Stimulated activated CD4-positive, alpha-beta T cell treated with anti-CD3 and anti-CD28 coated beads, Interleukin-12 subunit alpha, Interleukin-12 subunit beta, amount 100 ng/mL, for 4 hours (primary cell): ENCODE results near the gene CYP27A1.

Experiments
- DNase-seq: peaks from one replicate; pipeline ENCODE4 v3.0.0-alpha.2; 2020

The CYP27A1 gene

DNA sequence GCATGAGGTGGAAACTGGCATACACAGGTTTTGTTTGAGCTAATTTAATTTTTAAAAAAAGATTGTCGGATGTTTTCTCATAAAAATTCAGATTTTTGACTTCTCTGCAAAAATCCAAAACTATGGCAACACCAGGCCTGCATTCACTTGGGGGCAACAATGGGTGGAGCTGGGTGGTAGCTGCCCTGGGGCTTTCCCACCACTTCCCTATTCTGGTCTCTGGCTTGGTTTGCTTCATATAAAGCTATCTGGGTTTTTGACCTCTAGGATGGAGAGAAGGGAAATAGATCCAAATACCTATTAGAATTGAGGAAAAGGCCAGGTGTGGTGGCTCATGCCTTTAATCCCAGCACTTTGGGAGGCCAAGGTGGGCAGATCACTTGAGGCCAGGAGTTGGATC is 5.5 kb upstream of the CYP27A1 start:
- no peak for DNase-seq

DNA sequence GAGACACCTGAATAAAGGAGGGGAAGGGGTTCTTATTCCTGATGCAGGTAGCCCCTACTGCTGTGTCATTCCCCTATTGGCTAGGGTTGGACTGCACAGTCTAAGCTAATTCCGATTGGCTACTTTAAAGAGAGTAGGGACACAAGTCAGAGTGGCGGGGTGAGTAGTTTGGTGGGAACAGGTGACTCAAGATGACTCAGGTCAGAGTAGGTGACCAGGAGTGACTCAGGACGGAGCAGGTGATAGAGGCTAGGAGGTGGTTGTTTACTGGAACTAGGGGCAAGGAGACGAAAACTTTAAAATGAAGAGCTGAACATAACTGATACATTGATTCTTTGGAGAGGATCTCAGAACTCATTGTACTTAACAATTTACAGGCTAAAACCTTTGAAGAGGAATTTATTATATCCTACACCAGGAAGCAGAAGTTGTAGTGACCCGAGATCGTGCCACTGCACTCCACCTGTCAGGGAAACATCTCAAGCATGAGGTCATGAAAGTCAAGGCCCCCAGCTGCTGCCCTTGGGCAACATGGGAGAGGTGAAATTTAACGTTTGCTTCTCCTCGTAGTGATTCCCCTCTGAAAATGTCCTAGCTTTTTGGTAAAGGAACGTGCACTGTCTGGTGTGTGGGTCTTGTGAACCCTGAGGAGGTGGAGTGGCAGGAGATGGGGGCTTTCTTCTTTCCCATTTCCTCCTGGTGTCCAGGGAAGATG is 4.5 kb upstream of the CYP27A1 start:
- no peak for DNase-seq

DNA sequence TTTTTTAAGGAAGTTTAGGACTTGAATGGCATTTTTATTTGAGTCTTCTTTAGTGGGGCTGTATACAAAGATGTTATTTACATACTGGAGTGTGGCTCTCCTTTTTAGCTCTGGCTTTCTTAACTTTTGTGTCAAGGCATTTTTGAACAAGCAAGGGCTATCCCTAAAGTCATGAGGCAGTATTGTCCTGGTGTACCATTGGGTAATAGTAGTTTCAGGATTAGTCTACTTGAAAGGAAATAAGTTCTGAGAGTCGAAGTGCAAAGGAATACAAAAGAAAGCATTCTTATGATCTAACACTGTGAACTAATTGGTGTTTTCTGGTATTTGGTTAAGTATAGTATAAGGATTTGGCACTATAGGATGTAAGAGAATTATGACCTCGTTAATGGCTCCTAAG is 1.9 kb upstream of the CYP27A1 start:
- no peak for DNase-seq

DNA sequence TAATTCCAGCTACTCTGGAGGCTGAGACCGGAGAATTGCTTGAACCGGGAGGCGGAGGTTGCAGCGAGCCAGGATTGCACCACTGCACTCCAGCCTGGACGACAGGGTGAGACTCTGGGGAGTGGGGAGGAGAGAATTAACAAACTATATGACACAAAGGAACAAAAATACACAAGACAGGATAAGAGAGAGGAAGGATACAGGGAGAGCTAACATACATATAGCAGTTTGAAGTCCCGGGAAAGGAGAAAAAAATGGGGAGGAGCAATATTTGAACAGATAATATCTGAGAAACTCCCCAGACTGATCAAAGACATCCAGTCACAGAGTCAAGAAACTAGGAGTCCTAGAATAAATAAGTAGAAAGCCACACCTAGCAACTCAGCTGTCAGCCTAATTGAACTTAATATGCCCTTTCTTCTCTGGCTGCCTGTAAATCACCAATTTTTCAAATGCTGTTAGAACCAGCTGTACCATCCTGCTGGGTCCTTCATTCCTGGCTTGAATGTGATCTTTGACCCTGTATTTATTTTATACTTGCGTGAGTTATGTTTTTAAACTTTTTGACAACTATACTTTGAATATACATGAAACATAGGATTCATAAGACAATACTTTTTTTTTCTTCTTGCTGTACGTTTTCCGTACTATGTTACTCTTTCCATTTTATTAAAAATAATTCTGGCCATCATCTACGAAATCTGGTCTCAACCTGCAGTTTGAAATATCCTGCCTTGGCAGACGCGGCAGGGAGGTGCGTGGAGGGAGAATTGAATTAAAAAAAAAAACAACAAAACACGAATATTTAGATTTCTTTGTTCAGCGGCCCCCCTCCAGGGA is 876 bp upstream of the CYP27A1 start:
- DNase-seq, result no peak

DNA sequence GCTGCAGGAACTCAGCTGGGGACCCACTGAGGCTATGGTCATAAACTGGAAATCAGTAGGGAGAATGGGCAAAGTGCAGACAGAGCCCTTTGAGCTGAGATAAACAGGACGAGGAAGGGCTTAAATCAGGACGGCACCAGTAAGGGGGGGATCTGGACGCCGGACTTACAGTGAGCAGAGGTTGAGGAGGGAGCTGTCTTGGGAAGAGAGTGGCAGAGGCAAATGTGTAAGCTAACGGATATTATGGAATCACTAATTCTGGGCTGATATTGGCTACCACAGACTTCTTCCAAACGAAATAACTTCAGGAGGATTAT is 539 bp downstream of the CYP27A1 start:
- DNase-seq, result no peak

DNA sequence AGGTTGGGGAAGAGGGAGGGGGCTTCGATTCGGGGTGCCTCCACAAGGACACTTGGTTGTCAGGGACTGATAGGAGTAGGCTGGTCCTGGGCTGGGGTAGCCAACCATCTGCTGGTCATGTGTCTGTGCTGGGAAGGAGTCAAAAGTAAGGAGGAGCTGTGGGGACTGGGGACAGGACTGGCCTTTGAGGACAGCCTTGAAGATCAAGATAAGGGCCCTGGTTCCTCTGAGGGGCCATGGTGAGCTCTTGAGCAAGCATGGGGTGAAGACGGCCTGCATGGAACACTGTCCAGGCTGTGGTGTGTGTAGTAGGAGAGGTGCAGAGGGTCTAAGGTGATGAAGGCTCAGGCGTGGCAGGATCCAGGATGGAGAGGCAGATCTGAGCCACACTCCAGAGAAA is 1.7 kb downstream of the CYP27A1 start:
- DNase-seq, result no peak

DNA sequence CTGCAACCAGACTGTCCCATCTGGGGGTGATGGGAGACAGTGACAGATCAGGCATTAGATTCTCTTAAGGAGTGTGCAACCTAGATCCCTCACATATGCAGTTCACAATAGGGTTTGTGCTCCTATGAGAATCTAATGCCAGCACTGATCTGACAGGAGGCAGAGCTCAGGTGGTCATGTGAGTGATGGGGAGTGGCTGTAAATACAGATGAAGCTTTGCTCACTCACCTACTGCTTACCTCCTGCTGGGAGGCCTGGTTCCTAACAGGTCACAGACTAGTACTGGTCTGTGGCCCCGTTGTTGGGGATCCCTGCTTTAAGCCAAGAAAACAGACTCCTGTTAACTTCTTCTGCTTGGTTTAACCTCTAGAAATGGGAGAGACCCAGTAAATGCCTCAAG is 3.2 kb downstream of the CYP27A1 start:
- DNase-seq, result no peak

DNA sequence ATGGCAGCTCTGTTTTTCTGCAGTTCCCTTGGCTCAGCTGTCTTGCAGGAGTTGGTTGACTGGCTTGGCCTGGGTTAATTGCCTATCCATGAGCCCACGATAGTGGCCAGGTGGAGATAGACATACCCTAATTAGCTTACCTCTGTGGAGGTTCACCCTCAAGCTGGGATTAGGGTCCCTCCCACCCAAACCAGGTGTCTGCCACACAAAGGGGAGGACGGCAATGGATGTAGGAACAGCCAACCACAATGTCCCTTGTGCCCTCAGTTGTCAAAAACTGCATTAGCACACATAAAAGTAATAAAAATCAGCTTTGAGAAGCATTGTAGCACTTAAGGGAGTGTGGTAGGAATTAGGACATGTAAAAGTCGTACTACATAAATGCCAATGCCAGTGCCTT is 4.2 kb downstream of the CYP27A1 start:
- DNase-seq, result no peak

DNA sequence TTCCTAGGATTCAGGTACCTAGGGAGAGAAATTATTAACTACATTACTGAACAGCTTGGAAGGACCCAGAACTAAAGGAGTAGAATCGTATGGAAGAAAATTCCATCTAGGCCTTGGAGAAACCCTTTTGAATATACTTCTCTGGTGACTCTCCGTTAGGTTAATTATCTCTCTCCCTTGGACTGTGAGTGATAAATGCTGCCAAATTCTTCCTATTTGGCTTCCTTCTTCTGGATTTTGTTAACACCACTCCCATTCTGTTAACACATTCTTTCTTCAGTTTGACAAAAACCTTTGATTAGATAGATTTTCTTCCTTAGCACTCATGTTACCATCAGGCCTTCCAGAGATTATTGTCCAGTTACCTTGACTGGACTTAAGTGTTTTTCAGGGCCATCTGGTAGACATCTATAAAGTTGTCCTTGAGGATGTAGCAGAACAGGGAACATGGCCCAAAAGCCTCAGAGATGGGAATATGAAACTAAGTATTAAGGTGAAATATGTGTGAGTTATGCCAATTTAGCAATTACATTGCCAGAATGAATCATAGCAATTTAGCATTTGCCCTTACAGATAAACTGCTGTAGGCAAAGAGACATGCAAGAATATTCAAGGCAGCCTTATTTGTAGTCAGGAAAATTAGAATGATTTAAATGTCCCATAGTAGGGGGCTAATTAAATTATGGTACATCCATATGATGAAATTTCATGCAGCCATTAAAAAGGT is 6.7 kb downstream of the CYP27A1 start:
- DNase-seq, result no peak

DNA sequence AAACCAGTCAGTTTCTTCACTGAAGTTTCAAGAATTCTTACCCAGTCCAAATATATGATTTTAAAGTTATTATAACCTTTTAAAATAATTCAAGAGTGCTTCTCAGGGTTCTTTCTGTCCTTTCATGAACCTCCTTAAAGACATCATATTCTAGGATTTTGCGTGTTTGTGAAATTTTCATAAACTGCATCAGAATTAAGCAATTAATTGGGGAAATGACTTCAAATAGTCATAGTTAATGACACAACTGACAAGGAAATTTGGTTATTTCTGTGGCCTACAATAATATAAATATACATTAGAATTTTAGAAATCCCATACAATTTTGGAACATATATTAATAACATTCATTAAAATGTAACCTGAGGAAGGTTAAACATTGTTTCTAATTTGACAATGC is 10.5 kb downstream of the CYP27A1 start:
- DNase-seq, result no peak

DNA sequence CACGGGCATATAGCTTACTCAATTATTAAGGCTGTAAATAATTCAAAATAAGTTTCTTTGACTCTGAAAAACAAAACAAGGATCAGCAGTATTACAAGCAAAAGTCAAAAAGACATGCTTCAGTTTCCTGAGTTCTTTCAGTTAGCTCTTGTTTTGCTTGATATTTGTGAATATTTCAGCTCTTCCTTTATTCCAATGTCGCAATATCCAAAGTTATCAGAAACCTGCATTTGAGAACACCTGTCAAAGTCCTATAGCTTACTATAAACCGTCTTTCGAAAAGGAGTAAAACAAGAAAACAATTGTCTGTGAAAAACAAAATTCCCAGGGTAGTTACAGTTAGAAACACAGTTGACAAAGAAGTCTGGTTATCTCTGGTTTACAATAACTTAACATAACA is 14.7 kb downstream of the CYP27A1 start:
- no peak for DNase-seq

DNA sequence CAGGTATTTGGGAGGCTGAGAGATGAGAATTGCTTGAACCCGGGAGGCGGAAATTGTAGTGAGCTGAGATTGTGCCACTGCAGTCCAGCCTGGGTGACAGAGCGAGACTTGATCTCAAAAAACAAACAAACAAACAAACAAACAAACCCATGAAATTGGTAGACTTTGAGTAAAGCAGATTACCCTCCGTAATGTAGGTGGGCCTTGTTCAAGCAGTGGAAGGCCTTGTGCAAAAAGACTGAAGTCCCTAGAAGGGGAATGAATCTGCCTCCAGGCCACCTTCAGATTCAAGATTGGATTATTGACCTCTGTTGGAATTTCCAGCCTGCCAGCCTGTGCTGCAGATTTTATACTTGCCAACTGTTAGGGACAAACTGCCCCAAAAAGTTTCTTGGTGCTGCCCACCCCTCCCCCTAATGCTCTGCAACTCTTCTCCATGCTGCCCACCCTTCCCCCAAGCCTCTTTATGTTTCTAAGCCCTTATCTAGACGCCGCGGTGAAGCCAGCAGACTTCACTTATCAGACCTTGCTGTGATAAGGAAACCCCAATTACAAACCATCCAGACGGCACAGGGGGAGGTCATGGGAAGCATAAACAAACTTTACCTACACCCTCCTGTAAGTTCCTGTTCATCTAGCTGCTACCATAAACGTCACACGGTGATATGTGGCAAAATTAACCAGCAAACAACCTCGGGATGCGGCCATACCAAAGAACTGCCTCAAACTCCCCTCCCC is 17.0 kb downstream of the CYP27A1 start:
- no peak for DNase-seq

DNA sequence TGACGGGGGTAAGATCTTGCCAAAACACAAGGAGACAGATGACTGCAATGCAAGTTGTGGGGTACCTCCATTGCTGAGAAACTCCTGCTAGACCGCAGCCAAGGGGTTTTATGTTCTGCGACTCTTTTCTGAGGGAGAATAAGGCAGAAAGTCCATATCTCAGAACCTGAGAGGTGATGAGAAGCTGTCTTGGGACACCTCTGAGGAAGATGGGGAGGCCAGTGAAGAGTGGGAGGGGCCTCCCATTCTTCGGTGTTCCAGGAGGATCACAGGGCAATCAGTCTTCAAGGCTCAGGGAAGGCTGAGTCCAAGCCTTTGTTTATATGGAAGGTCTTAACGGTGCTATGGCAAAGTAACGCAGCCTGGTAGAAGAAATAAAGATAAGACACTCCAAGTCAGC is 18.0 kb downstream of the CYP27A1 start:
- DNase-seq, result no peak

DNA sequence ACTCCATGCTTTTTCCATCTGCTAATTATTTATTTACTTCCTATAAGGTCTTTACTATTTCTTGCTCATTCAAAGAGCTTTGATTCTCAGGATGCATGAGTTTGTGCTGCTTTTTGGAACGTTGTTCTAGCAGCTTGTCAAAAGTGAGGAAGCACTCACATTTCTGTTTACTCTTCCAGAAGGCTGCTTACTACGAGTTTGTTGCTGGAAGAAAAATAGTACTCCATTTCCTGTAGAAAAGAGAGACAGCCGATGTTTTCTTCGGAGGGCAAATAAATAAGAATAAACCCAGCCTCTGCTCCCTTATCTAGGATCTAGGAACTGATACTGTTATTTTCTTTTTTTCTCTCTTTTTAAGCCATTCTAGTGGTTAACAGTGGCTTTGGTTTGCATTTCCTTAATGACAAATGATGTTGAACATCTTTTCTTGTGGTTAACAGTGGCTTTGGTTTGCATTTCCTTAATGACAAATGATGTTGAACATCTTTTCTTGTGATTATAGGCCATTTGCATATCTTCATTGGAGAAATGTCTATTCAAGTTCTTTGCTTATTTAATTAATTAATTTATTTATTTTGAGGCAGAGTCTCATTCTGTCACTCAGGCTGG is 20.5 kb downstream of the CYP27A1 start:
- no peak for DNase-seq

DNA sequence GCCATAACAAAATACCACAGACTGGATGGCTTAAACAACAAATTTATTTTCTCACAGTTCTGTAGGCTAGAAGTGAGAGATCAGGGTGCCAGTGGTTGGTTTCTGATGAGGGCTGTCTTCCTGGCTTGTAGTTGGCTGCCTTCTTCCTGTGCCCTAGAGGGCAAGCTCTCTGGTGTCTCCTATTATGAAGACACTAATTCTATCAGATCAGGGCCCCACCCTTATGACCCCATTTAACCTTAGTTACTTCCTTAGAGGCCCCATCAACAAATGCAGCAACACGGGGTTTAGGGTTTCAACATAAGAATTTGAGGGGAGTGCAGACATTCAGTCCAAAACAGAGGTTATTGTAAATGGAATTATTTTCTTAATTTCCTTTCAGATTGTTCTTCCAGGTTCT is 22.9 kb downstream of the CYP27A1 start:
- no peak for DNase-seq

DNA sequence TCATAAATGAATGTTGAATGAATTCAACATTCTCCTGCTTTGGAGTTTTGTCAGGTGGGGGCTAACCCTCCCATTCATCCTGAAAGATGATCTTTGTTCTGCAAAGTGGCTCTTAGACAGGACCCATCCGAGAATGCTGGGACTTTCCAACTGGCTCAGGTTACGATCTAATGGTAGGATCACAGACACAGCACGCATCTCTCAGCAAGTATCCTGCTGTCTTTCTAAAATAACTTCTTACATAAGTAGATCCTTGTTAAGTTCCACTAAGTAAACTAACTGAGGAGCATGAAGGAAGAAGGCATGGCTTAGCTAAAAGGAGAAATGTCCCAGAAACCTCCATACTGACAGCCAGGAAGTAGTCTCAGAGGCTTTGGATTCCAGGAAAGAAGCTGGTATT is 23.7 kb downstream of the CYP27A1 start:
- no peak for DNase-seq

DNA sequence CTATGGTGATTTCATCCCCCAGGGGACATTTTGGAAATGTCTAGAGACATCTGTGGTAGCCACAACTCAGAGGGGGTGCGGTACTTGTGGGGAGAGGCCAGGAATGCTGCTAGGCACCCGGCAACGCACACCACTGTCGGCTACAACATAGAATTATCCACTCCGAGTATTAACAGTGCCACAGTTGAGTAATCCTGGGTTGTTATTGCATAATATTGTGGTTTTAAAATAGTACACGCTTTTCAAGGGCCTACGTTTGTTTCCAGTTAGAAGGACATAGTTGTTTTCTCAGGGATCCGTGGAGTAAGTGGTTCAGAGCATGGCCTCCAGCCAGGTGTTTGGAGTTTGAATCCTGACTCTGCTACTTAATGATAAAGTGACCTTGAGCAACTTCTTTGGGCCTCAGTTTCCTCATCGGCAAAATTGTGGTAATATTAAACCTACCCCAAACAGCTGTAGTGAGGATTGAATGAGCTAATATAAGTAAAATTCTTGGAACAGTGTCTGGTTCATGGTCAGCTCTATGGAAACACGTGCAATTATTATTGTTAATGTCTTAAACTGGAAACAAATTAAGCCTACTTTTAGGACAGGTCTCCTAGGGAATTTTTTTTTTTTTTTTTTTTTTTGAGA is 24.5 kb downstream of the CYP27A1 start:
- DNase-seq, result no peak

DNA sequence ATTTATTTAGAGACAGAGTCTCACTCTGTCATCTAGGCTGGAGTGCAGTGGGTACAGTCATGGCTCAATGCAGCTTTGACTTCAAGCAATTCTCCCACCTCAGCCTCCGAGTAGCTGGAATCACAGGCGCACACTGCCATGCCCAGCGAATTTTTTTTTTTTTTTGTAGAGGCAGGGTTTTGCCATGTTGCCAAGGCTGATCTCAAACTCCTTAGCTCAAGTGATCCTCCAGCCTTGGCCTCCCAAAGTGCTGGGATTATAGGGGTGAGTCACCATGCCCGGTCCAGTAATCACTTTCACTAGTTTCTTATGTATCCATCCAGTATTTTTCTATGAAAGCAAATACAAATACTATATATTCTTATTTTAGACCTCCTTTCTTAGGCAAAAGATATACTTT is 25.7 kb downstream of the CYP27A1 start:
- DNase-seq, result no peak

DNA sequence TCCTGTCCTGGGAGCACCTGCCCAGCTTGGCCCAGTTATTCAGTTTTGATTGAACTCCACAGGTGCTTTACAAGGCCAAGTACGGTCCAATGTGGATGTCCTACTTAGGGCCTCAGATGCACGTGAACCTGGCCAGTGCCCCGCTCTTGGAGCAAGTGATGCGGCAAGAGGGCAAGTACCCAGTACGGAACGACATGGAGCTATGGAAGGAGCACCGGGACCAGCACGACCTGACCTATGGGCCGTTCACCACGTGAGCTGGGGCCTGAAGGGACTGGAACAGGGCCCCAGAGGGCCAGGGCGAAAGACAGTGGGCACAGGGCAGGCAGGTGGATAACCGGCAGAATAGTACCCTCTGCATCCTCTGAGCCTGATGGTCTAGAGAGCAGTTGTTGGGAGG is 27.6 kb downstream of the CYP27A1 start:
- DNase-seq, result no peak

DNA sequence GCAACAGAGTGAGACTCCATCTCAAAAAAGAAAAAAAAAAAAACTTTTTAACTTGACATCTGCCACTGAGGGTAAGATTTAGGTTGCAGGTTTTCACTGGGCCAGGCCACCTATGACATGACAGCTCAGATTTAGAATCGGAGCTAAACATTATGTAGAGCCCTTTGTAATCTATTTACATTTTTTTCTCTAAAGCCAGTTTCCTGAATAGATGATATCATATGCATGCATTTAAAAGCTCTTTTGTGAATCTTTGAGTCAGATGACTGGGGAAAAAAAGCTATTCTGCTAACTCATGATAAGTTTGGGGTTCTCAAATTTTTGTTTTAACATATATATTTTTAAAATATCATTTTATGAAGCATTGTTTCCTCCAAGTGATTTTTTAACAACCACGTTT is 28.3 kb downstream of the CYP27A1 start:
- DNase-seq, result no peak

DNA sequence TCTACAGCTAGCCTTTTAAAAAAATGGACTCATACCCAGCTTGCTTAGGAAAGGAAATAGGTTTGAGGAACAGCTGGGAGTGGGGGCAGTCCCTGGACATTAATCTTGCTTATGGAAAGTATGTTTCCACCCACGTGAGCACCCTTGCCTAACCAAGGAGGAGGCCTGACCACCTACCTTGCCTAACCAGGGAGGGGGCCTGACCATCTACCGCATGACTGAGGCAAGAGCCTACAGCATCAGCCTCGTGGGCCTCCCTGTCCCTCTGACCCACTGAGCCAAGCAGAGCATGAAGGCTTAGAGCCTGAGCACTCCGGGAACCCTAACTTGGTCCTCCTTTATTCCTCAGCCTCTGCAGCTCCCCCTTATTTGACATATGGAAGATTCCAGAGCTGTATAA is 29.4 kb downstream of the CYP27A1 start:
- no peak for DNase-seq

DNA sequence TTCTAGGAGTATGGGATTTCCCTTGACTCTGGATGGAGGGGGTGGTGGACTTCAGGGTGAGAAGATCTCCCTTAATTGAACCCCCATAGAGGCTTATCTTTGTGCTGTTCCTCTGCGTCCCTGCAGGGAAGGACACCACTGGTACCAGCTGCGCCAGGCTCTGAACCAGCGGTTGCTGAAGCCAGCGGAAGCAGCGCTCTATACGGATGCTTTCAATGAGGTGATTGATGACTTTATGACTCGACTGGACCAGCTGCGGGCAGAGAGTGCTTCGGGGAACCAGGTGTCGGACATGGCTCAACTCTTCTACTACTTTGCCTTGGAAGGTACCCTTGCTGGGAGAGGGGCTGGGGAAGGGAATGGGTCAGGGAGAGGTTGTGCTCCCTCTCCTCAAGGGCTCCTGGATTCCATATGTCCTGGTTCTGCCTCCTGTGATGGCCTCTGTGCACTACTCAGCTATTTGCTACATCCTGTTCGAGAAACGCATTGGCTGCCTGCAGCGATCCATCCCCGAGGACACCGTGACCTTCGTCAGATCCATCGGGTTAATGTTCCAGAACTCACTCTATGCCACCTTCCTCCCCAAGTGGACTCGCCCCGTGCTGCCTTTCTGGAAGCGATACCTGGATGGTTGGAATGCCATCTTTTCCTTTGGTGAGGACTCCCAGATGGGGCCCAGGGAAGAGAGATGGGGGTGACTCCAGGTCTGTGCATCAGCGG is 30.3 kb downstream of the CYP27A1 start:
- DNase-seq, result no peak
